GM15510 (cell line): ENCODE results near the gene FAM151A.

Experiments
- POLR2A ChIP-seq: IDR thresholded peaks from 3 replicates; pipeline ENCODE4 v1.6.1; 2011; ENCODE audit warnings: borderline replicate concordance; ENCODE audit not compliant: insufficient read length; ENCODE audit errors: extremely low read depth

FAM151A gene

GRCh38 chr1:54610048-54610447 is 13.3 kb downstream of the FAM151A start:
- TF ChIP-seq POLR2A = no peak

GRCh38 chr1:54609301-54609921 is 13.9 kb downstream of the FAM151A start:
- no peak for TF ChIP-seq POLR2A

GRCh38 chr1:54608566-54609230 is 14.6 kb downstream of the FAM151A start:
- TF ChIP-seq POLR2A = no peak

- no peak for TF ChIP-seq POLR2A
These were observed 15.3 kb downstream of the FAM151A start for GRCh38 chr1:54607821-54608565.

- no peak for TF ChIP-seq POLR2A
These were observed 16.4 kb downstream of the FAM151A start for GRCh38 chr1:54606990-54607325.

GRCh38 chr1:54606096-54606989 is 17.0 kb downstream of the FAM151A start:
- no peak for TF ChIP-seq POLR2A

- no peak for TF ChIP-seq POLR2A
These were observed 18.6 kb downstream of the FAM151A start for GRCh38 chr1:54604572-54605370.

- TF ChIP-seq POLR2A = no peak
These were observed 19.3 kb downstream of the FAM151A start for GRCh38 chr1:54604051-54604450.

- no peak for TF ChIP-seq POLR2A
These were observed 20.1 kb downstream of the FAM151A start for GRCh38 chr1:54603241-54603640.

- no peak for TF ChIP-seq POLR2A
These were observed 20.8 kb downstream of the FAM151A start for GRCh38 chr1:54602554-54602953.

- no peak for TF ChIP-seq POLR2A
These were observed 21.6 kb downstream of the FAM151A start for GRCh38 chr1:54601730-54602129.

- TF ChIP-seq POLR2A = no peak
These were observed 22.2 kb downstream of the FAM151A start for GRCh38 chr1:54600947-54601721.

- no peak for TF ChIP-seq POLR2A
These were observed 24.0 kb downstream of the FAM151A start for GRCh38 chr1:54599211-54599823.
